Mucosa of rectum (tissue), 2 donors: Measurements from ENCODE around the gene SIT1.
A peak's percentile ranks its signal among the peaks of the same experiment; 100 is the strongest.

Experiments
- H3K27ac ChIP-seq, 2 donors: one replicate each; pipeline ENCODE4 v1.7.0; 2013; ENCODE audit warnings: inconsistent platforms in 2 of 2, low read depth in 2 of 2, low read length in 2 of 2
- H3K27me3 ChIP-seq, 2 donors: one replicate each; pipeline ENCODE4 v1.7.0; 2013; ENCODE audit warnings: low read length in 2 of 2; ENCODE audit not compliant: control insufficient read depth in 2 of 2, insufficient read depth in 2 of 2
- H3K36me3 ChIP-seq, 2 donors: one replicate each; pipeline ENCODE4 v1.7.0; 2013; ENCODE audit warnings: low read length in 2 of 2; ENCODE audit not compliant: control insufficient read depth in 2 of 2, insufficient read depth in 2 of 2
- H3K4me1 ChIP-seq, 2 donors: one replicate each; pipeline ENCODE4 v1.7.0; 2013; ENCODE audit warnings: low read length in 2 of 2, mild to moderate bottlenecking in 1 of 2; ENCODE audit not compliant: control insufficient read depth in 2 of 2, insufficient read depth in 2 of 2
- H3K4me3 ChIP-seq, 2 donors: one replicate each; pipeline ENCODE4 v1.7.0; 2013; ENCODE audit warnings: low read length in 2 of 2
- H3K9ac ChIP-seq, 2 donors: one replicate each; pipeline ENCODE4 v1.7.0; 2013; ENCODE audit warnings: low read length in 2 of 2, low read depth in 1 of 2, mild to moderate bottlenecking in 1 of 2
- H3K9me3 ChIP-seq, 2 donors: one replicate each; pipeline ENCODE4 v1.7.0; 2013; ENCODE audit warnings: low read length in 2 of 2; ENCODE audit not compliant: control insufficient read depth in 2 of 2
- donor health status: healthy.
- donor health status: Normal muscosa, but diverticular disease.

Gene SIT1

GRCh38 chr9:35673132-35674024 lies 22.6 kb upstream of the SIT1 start, which contains the start of gene CA9:
CA9 (plus strand) TSS chr9:35673928; CDS start chr9:35673960, 32 bp downstream.
- no peak within 1 kb of the TSS for H3K9ac ChIP-seq
- no peak within 1 kb of the TSS for H3K27ac ChIP-seq

DNA sequence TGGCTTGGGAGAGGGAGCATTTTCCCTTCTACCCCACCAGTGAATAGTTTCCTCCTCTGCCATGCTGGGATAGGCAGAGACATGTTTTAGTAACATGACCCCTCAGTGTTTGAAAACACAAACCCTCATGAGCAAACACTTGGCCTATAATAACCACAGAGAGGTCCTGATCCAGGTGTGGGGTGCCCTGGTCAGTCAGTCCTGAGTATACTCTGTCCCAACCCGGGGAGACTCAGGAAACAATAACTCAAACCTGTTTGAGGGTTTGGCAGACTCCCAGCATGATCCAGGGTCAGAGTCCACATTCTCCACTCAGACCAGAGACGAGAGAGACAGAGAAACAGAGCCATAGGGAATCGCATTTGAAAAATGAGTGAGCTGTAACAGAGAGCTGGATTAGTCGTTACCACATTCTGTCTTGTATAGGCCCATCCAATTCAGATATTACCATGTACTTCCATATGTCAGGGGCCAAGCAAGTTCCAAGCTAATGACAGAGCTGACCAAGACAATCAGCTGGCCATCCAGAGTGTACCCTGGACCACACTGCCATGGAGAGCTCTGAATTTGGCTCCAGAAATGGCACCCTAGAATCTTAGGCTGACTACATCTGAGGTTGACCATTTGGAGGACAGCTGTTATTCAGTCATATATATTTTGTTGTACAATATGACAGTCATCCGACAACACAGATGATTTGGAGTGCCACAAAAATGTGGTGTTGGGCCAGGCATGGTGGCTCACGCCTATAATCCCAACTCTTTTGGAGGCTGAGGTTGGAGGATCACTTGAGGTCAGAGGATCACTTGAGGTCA lies 18.8 kb upstream of the SIT1 start:
- peak overlapping the region in 1 of 2 donors; percentile 1 for H3K4me3 ChIP-seq
- peak overlapping the region in 1 of 2 donors; percentile 31 for H3K9ac ChIP-seq
- peak overlapping the region; percentile 84 to 91 for H3K27ac ChIP-seq
- no peaks in the 10 kb centered on the region for H3K27me3 ChIP-seq
- H3K9me3 ChIP-seq = no peaks in the 10 kb centered on the region
- peaks cover 17 to 27% of the 10 kb centered on the region in 2 donors for H3K4me1 ChIP-seq
- H3K36me3 ChIP-seq = no peaks in the 10 kb centered on the region

More at GRCh38 chr9:35673132-35674024, 22.6 kb upstream of the SIT1 start, which contains the start of gene CA9:
- Histone ChIP-seq H3K36me3 (no peaks in the 10 kb centered on the region), H3K9me3 (no peaks in the 10 kb centered on the region), H3K4me3 (no peak within 1 kb of the TSS), H3K27me3 (no peaks in the 10 kb centered on the region), H3K4me1 (peaks cover 13 to 19% of the 10 kb centered on the region in 2 donors)

DNA sequence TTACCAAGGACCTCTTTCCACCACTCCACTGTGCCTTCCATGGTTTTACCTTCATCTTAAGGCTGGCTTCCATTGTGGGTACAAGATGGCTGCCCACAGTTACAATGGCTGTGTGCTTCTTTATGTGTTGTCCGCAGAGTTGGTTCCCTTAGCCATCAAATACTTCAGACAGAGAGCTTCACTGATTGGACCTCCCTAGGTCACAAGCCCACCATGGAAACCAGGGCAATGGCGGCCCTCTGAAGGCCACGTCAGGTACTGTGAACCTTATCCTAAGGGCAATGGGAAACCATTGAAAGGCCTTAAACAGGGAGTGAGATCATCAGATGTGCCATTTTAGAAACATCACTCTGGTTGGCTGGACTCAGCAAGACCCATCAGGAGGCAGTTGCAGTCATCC lies 17.2 kb upstream of the SIT1 start:
- no peak overlapping the region for H3K4me3 ChIP-seq
- H3K27me3 ChIP-seq = no peaks in the 10 kb centered on the region
- H3K27ac ChIP-seq = no peak overlapping the region
- no peaks in the 10 kb centered on the region for H3K9me3 ChIP-seq
- no peak overlapping the region for H3K9ac ChIP-seq
- no peaks in the 10 kb centered on the region for H3K36me3 ChIP-seq
- peaks cover 17 to 30% of the 10 kb centered on the region in 2 donors for H3K4me1 ChIP-seq

DNA sequence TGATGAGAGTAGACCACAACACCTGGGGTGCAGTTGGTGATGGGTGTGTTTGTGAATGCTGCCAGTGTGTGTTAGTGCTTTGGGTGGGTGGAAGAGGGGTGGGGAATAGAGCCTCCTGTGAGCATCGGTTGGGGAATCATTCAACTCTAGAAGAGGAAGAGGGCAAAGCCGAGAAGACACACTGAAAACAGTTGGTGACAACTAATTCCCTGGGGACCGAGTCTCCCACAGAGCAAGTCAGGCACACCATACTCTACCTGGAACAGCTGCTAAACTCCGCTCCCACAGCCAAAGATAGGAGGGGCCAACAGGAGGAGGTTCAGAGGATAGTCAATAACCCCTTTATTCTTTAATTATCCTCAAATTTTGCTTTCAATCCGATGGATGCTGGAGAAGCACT lies 15.8 kb upstream of the SIT1 start:
- no peaks in the 10 kb centered on the region for H3K27me3 ChIP-seq
- no peaks in the 10 kb centered on the region for H3K9me3 ChIP-seq
- peaks cover 24 to 37% of the 10 kb centered on the region in 2 donors for H3K4me1 ChIP-seq

GRCh38 chr9:35666045-35666444 lies 15.3 kb upstream of the SIT1 start:
- H3K36me3 ChIP-seq = peaks cover 0 to 4% of the 10 kb centered on the region in 2 donors
- no peaks in the 10 kb centered on the region for H3K9me3 ChIP-seq
- no peak overlapping the region for H3K4me3 ChIP-seq
- H3K27ac ChIP-seq = no peak overlapping the region
- no peak overlapping the region for H3K9ac ChIP-seq
- peaks cover 29 to 42% of the 10 kb centered on the region in 2 donors for H3K4me1 ChIP-seq
- no peaks in the 10 kb centered on the region for H3K27me3 ChIP-seq

More for the DNA sequence above, 15.8 kb upstream of the SIT1 start:
- Histone ChIP-seq H3K4me3 (no peak overlapping the region), H3K9ac (no peak overlapping the region), H3K27ac (no peak overlapping the region), H3K36me3 (peaks cover 0 to 4% of the 10 kb centered on the region in 2 donors)

GRCh38 chr9:35665471-35665818 lies 14.7 kb upstream of the SIT1 start:
- Histone ChIP-seq H3K27me3 (no peaks in the 10 kb centered on the region), H3K9ac (peak overlapping the region; percentile 80 to 91), H3K4me1 (peaks cover 35 to 48% of the 10 kb centered on the region in 2 donors), H3K4me3 (peak overlapping the region; percentile 75 to 77), H3K36me3 (peaks cover 0 to 7% of the 10 kb centered on the region in 2 donors), H3K27ac (peak overlapping the region; percentile 60 to 79), H3K9me3 (no peaks in the 10 kb centered on the region)

- Histone ChIP-seq H3K9ac (peak within 1 kb of the TSS; percentile 80 to 91), H3K4me1 (peaks cover 37 to 48% of the 10 kb centered on the region in 2 donors), H3K27me3 (no peaks in the 10 kb centered on the region)
These were observed 14.1 kb upstream of the SIT1 start, which contains the start of gene ARHGEF39 for GRCh38 chr9:35664531-35665470. ARHGEF39 (minus strand) TSS chr9:35665195; CDS start chr9:35665169, 26 bp downstream.

DNA sequence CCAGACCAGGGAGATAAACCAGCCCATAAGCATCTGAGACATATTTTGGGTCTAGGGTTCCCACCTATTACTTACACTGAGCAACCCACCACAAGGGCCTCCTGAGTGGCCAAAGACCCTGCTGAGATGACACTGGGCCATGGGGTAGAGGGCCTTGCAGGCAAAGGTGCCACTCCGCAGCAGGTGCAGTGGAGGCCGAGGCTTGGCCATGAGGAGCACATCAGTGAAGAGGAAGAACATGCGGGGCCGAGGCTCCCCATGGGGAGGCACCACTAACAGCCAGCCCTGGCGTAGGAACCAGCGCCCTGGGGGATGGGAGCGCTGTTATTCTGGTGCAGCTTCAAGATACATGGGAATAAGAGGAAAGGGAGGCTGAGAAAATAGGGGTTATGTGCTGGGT lies 11.7 kb upstream of the SIT1 start:
- H3K27me3 ChIP-seq = no peaks in the 10 kb centered on the region
- H3K4me1 ChIP-seq = peaks cover 41 to 43% of the 10 kb centered on the region in 2 donors
- H3K9me3 ChIP-seq = no peaks in the 10 kb centered on the region
- H3K36me3 ChIP-seq = peaks cover 0 to 13% of the 10 kb centered on the region in 2 donors
- H3K4me3 ChIP-seq = no peak overlapping the region
- H3K9ac ChIP-seq = no peak overlapping the region
- peak overlapping the region; percentile 90 to 91 for H3K27ac ChIP-seq

More at GRCh38 chr9:35664531-35665470, 14.1 kb upstream of the SIT1 start, which contains the start of gene ARHGEF39:
- H3K27ac ChIP-seq = peak within 1 kb of the TSS; percentile 60 to 79
- H3K9me3 ChIP-seq = no peaks in the 10 kb centered on the region
- peaks cover 0 to 13% of the 10 kb centered on the region in 2 donors for H3K36me3 ChIP-seq
- H3K4me3 ChIP-seq = peak within 1 kb of the TSS; percentile 75 to 77

DNA sequence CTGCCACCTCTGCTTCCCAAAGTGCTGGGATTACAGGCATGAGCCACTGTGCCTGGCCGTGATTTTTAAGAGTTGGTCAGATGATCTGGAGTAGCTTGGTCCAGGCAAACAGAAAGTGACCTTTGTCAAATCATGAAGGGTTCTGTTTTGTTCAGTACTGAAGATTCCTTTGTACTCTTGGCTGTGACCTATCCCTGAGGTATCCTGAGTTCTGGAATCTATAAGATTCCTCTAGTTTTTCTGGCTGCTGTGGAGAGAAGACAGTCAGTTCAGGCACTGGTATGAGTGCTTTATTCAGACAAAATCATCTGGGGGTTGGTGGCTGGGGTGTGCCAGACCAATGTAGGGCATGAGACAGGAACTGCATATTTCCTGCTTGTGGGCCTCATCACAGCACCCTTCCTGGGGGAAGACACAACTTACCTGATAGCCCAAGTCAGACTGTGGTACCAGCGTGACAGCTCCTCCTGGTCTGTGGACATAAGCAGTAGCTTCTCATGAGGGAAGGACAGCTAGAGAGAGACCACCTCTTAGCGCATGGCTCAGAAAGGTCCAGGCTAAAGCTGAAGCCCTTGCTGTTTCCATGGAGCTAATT lies 11.1 kb upstream of the SIT1 start:
- Histone ChIP-seq H3K4me1 (peaks cover 45 to 46% of the 10 kb centered on the region in 2 donors), H3K36me3 (peaks cover 0 to 13% of the 10 kb centered on the region in 2 donors), H3K27ac (peak overlapping the region; percentile 90 to 91), H3K27me3 (no peaks in the 10 kb centered on the region), H3K4me3 (no peak overlapping the region), H3K9me3 (no peaks in the 10 kb centered on the region), H3K9ac (peak overlapping the region in 1 of 2 donors; percentile 61)
